PC-9 (cell line): ENCODE data around the gene KLHL17.

ENCODE experiments used
- CTCF ChIP-seq: fragments of 200-600 bp; sonication (generic); conservative IDR thresholded peaks from 2 replicates; pipeline ENCODE4 v1.6.1; 2017; ENCODE audit warnings: mixed run types, antibody characterized with exemption, mild to moderate bottlenecking, moderate library complexity
- EZH2 ChIP-seq: fragments of 200-600 bp; sonication (generic); IDR thresholded peaks from 2 replicates; pipeline ENCODE4 v1.8.0; 2017; ENCODE audit warnings: antibody characterized with exemption, low read depth

GRCh38 chr1:956636-957035, 3.7 kb upstream of the KLHL17 start:
- TF ChIP-seq CTCF (no peak), EZH2 (no peak)
